ENCODE results near the gene SLCO3A1. TPM values are rescaled to one million over a fixed set of nuclear protein-coding genes. Genes with fewer than 3 reads are reported as not detected.

The SLCO3A1 gene
- total RNA-seq (2014; rRNA removed; shearing (Covaris generic)) = not detected in 2 replicates

DNA sequence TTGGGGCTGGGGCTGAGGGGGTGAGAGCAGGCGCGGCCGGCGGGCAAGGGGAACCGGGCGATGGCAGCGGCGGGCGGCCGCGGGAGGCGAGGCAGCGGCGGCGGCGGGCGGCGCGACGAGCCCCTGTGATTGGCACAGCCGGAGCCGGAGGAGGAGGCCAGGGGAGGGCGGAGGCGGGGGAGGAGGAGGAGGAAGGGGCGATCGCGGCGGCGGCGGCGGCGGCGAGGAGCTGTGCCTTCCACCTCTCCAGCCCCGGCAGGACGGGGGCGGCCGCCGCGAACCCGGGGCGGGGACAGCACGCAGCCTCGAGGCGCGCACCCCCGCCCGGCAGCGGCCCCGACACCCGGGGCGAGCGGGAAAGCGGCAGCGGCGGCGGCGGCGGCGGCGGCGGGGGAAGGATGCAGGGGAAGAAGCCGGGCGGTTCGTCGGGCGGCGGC lies at the start of gene SLCO3A1:
Gene SLCO3A1, plus strand, starts transcription at position 198 of the 437 bp plus-strand sequence.
- peak; percentile 59 for DNase-seq (ENCODE audit: low spot score)
- in situ Hi-C loops (cut with HindIII; ENCODE audit: low sequenced_read_pairs) = no loop called here

DNA sequence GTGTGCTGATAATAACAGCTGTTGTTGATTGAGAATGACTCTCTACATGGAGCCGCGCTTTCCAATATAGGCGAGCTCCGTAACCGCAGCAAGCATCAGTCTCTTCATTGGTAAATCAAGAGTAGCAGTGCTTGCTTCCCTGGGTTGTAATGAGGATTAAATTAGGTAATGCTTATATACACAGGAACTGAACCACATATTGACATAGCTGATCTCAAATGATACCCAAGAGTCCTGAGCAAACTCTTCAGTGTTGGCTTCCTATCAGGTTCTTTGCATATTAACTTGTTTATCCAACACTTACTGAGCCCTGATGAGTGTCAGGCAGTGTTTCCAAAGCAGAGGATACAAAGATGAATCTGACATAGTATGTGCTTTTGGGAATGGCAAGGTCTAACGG lies 46.4 kb upstream of the SLCO3A1 start:
- in situ Hi-C loops (cut with HindIII; ENCODE audit: low sequenced_read_pairs) = no loop called here
- no peak for DNase-seq (ENCODE audit: low spot score)

DNA sequence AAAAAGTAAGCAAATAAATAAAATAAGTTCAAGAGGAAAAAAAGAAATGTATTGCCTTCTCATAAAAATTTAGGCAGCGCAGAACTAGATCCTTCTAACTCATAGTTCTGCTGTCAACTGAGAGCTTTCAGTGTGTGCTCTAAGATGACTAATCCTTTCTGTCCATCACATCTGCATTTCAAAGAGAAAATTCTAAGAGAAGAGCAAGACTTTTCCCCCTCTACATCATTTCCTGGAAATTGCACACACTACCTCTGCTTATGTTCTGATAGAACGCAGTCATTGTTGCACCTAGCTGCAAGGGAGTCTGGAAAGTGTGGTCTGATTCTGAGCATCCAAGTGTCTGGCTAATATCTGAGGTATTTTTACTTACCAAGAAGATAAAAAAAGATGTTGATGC lies 39.6 kb upstream of the SLCO3A1 start:
- in situ Hi-C loops (cut with HindIII; ENCODE audit: low sequenced_read_pairs) = no loop called here
- DNase-seq (ENCODE audit: low spot score) = no peak

DNA sequence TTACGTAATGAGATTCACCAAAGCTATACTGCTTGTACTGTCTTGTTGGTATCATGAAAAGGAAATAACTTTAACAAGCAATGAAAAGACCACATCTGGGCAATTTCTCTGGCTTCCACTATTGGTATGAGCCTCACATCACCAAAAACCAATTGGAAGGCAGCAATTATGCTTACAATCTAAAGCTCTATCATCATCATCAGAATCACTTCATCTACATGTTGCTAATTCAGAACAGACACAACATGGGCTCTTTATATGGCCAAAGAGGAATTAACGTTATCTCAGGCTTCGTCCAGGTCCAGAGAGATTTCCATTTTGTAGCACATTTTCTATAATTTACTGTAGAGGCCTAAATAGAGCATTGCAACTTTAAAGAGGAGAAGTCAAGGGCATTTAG lies 36.6 kb upstream of the SLCO3A1 start:
- no peak for DNase-seq (ENCODE audit: low spot score)
- in situ Hi-C loops (cut with HindIII; ENCODE audit: low sequenced_read_pairs) = no loop called here

DNA sequence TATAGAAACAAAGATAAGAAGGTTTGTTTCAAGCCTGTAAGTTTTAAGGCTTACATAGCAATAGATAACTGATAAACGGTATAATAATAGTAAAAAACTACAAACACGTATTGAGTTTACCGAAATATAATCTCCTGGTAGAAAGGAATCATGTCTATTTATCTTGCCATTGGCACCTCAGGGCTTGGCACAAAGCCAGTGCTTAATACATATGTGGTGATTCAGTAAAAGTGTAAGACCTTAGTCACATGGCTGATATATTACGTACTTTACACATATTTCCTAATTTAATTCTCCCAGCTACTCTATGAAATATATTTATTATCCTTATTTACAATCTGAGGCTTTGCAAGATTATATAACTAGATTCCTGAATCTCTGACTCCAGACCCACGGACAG lies 32.0 kb upstream of the SLCO3A1 start:
- in situ Hi-C loops (cut with HindIII; ENCODE audit: low sequenced_read_pairs) = no loop called here

DNA sequence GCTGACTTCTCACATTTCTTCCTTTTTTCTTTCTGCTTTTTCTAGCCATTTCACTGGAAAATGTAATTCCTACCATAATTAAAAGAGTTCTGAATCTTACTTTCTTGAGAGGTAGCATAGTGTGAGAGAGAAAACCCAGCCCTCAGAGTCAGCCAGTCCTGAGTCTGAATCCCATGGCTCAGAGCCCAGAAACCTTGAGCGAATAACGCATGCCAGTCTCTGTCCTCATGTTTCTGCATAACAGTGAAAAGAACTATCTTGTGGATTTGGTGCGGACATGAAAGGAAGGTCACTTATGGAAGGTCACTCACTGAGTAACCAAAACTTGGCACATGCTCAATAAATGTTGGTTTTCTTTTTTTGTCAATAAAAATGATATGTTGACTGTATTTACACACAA lies 29.3 kb upstream of the SLCO3A1 start:
- DNase-seq (ENCODE audit: low spot score) = no peak
- in situ Hi-C loops (cut with HindIII; ENCODE audit: low sequenced_read_pairs) = no loop called here

More for the DNA sequence above, 32.0 kb upstream of the SLCO3A1 start:
- DNase-seq (ENCODE audit: low spot score) = no peak

DNA sequence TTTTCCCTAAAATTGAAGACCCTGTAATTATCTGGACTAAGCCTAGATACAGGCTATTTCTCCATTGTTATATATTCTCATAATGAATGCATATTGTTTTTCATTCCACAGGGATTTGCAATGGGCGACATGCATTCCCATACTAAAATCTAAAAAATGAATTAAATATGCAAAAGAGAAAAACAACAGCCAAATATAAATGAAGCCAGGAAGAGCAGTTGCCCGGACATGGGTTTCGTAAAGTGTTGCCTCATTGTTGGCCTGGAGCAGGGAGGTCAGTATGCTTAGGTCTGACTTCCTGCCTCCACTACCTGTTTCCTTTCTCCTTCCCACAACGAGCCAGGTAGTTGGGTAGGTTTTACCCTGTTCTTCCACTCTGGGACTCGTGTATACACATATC lies 27.1 kb upstream of the SLCO3A1 start:
- in situ Hi-C loops (cut with HindIII; ENCODE audit: low sequenced_read_pairs) = no loop called here
- DNase-seq (ENCODE audit: low spot score) = no peak

DNA sequence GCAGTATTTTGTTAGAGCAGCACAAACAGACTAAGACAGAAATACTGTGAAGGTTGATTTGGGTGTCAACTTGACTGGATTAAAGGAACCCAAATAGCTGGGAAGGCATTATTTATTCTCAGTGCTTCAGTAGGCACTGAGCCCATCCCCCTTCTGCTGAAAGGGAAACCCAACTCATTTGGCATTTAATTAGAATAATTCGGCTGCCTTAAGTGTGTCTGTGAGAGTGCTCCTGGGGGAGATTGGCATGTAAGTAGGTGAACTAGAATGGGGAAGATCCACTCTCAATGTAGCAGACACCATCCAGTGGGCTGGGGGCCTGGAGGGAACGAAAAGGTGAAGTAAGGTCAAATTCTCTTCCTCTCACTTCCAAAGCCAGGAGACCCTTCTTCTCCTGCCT lies 20.5 kb upstream of the SLCO3A1 start:
- in situ Hi-C loops (cut with HindIII; ENCODE audit: low sequenced_read_pairs) = no loop called here
- no peak for DNase-seq (ENCODE audit: low spot score)

DNA sequence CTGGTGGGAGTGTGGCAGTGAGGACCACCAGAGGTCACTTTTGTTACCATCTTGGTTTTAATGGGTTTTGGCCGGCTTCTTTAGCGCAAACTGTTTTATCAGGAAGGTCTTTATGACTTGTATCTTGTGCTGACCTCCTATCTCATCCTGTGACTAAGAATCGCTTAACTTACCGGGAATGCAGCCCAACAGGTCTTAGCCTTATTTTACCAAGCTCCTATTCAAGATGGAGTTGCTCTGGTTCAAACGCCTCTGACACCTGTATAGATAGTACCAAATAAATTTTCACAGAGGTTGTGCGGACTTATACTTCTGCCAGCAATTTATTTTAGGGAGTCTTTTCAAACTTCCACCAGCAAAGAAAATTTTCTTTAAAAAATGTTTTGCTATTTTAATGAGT lies 13.6 kb upstream of the SLCO3A1 start:
- in situ Hi-C loops (cut with HindIII; ENCODE audit: low sequenced_read_pairs) = no loop called here
- DNase-seq (ENCODE audit: low spot score) = no peak

DNA sequence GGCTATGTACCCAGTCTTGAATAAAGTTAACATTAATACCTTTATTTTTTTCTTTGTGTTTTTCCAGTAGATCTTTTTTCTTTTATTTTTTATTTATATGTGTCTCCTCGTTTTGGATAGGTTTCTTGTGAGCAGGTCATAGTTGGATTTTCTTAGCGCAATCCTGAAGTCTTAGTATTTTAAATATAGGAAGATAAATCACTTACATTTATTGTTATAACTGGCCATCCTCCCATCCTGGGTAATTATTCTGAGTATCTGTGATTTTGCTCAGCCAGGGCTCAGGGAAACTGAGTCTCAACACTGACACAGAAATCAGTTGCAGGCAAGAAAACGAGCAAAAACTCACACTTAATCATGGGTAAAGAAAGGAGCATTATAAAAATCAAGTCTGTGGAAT lies 11.6 kb upstream of the SLCO3A1 start:
- in situ Hi-C loops (cut with HindIII; ENCODE audit: low sequenced_read_pairs) = no loop called here
- DNase-seq (ENCODE audit: low spot score) = no peak

DNA sequence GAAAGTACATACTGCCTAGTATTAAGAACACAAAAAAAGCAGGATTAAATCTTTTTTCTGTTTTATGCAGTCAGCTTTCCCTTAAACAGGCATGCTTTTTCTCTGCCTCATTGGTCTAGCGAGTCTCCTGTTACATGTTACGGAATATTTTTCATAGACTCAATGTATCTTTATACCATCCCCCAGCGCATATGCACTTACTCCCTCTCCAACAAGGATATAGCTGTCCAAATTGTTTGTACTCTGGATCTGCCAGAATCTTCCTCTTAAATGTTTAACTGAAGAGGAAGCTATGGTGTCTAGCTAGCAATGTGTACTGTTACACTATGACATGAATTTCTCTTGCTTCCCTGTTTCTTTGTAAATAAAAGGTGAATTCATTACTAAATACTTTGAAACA lies 9.2 kb upstream of the SLCO3A1 start:
- no peak for DNase-seq (ENCODE audit: low spot score)
- in situ Hi-C loops (cut with HindIII; ENCODE audit: low sequenced_read_pairs) = no loop called here

DNA sequence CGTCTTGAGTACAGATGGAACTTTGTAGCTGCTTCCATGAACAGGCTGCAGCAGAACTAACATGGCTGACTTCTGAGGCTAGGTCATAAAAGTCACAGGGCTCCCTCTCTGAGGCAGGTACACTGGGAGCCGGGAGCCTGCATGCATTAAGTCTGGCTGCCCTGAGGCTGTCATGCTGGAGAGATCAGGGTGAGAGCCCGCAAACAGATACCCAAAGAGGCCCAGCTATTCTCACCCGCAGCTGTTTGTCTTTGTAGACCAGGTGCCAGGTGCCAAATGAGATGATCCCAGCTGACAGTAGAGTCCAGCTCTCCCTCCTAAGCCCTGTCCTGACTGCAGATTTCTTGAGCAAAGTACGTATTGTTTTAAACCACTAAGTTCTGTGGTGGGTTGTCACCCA lies 8.6 kb upstream of the SLCO3A1 start:
- no peak for DNase-seq (ENCODE audit: low spot score)
- in situ Hi-C loops (cut with HindIII; ENCODE audit: low sequenced_read_pairs) = no loop called here

DNA sequence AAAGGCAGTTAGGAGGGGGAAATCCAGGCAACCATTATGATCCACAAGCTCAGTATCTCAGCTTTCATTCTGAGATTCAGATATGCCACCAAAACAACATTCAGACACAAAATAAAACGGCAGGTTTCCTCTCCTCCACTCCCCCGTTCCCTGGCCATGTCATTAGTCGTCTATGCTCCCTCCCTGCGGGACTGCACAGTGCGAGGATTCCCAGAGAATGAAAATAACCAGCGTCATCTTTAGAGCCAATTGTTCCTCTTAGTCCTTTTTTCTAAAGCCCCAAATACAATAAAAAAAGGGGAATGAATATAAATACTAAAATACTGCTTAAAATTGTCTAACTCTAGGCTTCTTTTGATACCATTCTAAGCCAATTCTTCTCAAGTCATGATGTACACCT lies 7.8 kb upstream of the SLCO3A1 start:
- in situ Hi-C loops (cut with HindIII; ENCODE audit: low sequenced_read_pairs) = no loop called here
- DNase-seq (ENCODE audit: low spot score) = no peak

DNA sequence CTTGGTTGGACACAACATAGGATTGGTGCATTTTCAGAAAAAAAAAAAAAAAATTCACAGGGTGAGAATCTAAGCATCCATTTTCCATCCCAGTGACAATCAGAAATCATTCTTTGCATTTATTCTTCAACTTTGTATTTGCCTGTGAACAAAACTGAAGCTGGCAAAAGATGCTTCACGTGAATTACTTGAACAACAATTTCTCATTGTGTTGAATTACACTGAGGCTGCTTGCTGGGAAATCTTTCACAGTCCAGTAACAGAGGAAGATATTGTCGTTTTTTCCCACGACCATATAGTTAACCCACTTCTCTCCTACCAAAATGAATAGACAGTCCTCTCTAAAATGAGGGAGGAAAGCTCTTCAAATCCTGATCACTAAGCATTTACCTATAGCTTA lies 4.3 kb upstream of the SLCO3A1 start:
- in situ Hi-C loops (cut with HindIII; ENCODE audit: low sequenced_read_pairs) = no loop called here

DNA sequence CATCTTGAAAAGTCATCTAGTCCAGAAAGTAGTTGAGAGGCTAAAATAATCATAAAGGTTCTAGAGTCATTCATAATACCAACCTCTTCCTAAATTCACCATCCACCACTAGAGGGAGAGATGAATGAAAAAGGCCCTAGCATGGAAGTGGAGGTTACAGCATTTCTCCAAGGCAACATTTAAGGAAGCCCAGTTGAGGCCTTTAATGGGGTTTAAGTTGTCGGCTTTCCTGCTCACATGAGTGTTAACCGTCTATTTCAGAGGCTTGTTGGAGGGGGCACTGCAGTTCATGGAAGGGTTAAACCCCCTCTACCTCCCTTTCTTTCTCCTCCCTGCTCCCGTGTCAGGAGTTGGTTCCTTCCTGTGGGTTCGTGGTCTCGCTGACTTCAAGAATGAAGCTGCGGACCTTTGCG lies 3.8 kb upstream of the SLCO3A1 start:
- DNase-seq (ENCODE audit: low spot score) = peak; percentile 56
- in situ Hi-C loops (cut with HindIII; ENCODE audit: low sequenced_read_pairs) = no loop called here

More for the DNA sequence above, 4.3 kb upstream of the SLCO3A1 start:
- DNase-seq (ENCODE audit: low spot score) = no peak

DNA sequence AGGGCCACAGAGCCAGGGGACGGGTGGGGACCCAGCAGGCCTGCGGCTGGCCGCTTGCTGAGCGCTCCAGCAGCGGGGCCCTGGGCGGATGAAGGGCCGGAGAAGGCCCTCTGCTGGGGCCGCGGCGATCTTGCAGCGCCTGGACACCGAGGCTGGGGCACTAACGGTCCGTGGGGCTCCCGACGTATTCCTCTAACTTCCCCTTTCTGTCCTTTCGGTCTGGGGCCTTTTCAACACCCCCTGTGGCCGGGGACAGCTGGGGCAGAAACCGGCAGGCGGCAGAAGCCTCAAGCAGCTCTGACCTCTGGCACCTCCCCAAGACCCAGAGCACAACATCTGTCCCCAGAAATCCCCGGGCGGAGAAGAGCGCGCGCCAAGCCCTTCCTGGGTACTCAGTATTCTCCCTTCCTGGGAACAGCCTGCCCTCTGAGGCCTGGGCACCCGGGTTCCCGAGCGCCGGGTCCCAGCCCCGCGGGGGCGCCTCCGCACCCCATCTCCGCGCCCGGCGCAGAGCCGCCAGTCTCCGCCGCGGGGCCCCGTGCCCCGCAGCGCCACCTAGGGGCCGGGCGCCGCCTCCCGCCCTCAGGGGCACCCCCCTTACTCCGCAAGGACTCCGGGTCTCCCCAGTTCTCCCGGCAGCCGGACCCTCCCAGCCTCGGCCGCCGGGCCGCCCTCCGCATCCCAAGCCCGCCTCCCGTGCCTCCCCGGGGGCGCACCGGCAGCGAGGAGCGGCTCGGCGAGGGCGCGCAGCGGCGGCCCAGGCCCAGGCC lies 582 bp upstream of the SLCO3A1 start:
- in situ Hi-C loops (cut with HindIII; ENCODE audit: low sequenced_read_pairs) = no loop called here
- DNase-seq (ENCODE audit: low spot score) = peak; percentile 61

DNA sequence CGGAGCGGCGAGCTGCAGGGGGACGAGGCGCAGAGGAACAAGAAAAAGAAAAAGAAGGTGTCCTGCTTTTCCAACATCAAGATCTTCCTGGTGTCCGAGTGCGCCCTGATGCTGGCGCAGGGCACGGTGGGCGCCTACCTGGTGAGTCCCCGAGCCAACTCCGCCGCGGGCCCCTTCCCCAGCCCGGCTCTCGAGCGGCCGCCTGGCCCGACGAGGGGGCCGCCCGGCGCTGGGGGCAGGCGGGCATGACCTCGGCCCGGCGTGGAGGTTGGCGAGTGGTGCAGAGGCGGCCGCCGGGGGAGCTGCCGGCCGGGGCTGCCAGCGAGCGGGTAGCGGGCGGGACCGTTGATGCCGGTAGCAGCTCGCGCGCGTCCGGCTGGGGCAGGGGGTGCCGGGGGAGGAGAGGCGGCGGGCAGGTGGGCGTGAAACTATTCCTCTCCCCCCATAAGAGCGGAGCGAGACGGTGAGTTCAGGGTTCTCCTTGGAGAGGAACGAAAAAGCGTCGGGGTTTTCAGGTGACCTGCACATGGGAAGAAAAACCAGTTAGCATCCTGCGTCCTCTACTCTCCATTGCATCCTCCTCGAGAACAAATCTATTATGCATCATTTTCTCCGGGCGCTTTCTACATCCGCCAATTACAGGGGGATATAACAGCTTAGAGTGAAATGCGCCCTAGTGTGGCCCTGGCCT lies 585 bp downstream of the SLCO3A1 start:
- peak; percentile 43 for DNase-seq (ENCODE audit: low spot score)
- in situ Hi-C loops (cut with HindIII; ENCODE audit: low sequenced_read_pairs) = no loop called here

DNA sequence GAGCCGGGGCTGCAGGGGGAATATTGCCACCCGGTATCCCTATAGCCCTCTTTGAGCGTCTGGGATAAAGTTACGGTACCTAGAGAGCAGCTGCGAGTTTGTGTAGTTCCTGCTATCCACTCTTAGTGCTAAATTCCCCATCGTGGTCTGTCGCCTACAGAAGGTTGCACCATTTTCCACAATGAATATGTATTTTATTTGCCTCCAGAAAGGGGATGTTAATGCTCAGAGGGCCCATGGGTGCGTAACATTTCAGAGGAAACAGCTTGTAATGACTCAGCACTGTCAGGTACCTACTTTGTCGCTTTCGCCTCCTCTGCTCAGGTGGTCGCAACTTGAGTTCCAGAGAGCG lies 1.1 kb downstream of the SLCO3A1 start:
- peak; percentile 51 for DNase-seq (ENCODE audit: low spot score)
- in situ Hi-C loops (cut with HindIII; ENCODE audit: low sequenced_read_pairs) = no loop called here

DNA sequence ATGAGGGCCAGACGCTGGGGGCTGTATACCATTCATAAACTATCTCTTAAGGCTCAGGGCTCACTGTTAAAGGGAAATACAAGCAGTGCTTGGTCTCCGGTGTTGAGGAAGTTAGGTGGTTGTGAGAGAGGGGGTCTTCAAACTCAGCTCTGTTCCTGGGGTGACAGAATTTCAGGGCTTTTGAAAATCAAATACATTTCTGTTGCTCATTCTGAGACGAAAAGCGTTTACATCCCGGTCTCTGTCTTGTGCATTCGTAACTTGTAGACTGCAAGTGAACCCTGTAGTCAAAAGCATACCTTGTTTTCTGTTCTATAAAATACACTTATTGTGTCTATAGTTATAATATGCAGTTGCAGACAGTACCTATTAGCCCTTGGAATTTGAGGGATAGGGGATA lies 1.7 kb downstream of the SLCO3A1 start:
- peak; percentile 45 for DNase-seq (ENCODE audit: low spot score)
- in situ Hi-C loops (cut with HindIII; ENCODE audit: low sequenced_read_pairs) = no loop called here

DNA sequence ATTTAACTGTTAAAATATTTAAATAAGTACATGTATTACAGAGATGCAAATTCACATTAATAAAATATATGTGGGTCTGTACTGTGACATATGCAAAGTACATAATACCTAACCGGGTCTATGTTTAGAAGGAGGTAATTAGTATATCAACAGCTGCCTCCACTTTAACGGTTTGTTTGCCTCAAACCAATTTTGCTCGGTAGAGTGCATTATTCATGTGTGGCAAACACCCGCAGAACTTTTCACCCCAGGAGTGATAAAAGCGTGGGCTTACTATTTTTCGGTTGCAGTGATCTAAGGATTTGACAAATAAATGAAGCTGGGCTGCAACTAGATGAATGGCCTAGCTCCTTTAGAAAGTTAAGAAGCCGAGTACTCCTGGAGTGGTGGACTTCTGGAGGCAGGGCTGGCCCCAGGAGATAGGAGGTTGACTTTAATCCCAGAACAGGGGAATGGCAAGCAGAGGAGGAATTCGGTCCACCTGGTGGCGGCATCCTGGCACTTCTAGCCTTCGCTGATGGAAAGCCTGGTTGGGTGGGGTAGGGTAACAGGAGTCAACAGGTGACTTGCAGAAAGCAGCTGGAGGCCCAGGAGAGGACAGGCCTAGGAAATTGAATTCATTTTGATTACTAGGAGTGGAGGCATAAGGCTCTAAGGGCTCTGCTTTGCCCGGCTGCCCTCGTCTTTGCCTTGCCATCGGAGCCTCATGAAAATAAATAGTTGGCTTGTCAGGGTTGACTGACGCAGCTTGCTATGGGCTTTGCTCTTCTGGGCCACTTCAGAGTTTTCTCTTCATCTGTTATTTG lies 2.4 kb downstream of the SLCO3A1 start:
- DNase-seq (ENCODE audit: low spot score) = peak; percentile 84
- in situ Hi-C loops (cut with HindIII; ENCODE audit: low sequenced_read_pairs) = no loop called here
